GM08714 (cell line): ENCODE measurements around the gene ST14.

Experiments
- H3K4me3 ChIP-seq: fragments of 200-500 bp; sonication (Bioruptor generic); 2 replicates; pipeline ENCODE4 v1.5.1; 2014; ENCODE audit warnings: mild to moderate bottlenecking, low read length, inconsistent platforms
- ZNF274 ChIP-seq: IDR thresholded peaks from 2 replicates; pipeline ENCODE4 v1.6.1; 2012; ENCODE audit warnings: mild to moderate bottlenecking, low read depth, low read length

The ST14 gene

GRCh38 chr11:130197386-130198035 lies 37.9 kb downstream of the ST14 start:
- H3K4me3 ChIP-seq: no peak overlapping the region
- no peak for TF ChIP-seq ZNF274

- H3K4me3 ChIP-seq: no peak overlapping the region
- TF ChIP-seq ZNF274: no peak
These were observed 38.7 kb downstream of the ST14 start for GRCh38 chr11:130198292-130198691.

DNA sequence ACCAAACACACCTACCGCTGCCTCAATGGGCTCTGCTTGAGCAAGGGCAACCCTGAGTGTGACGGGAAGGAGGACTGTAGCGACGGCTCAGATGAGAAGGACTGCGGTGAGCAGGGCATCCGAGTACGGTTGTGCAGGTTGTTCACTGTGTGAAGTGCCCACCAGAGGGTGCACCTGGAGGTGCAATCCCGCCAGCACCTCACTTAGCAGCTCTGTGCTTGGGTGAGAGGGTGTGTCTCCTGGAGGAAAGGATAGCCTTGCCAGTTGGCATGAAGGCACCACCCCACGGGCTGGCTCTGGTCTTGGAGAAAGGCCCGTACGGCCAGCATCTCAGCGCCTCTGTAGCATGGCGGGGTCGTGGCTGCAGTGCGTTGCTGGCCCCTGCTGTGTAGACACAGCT lies 39.4 kb downstream of the ST14 start:
- no peak for TF ChIP-seq ZNF274
- no peak overlapping the region for H3K4me3 ChIP-seq

DNA sequence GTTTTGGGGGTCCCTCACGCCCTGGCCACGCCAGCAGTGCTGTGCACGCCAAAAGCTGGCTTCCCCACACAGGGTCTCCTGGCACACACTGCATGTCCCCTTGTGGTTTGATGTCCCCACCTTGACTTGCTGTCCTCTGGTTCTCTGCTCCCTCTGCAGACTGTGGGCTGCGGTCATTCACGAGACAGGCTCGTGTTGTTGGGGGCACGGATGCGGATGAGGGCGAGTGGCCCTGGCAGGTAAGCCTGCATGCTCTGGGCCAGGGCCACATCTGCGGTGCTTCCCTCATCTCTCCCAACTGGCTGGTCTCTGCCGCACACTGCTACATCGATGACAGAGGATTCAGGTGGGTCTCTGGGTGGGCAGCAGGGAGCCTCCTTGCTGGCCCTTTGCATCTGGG lies 40.2 kb downstream of the ST14 start:
- H3K4me3 ChIP-seq: no peak overlapping the region
- TF ChIP-seq ZNF274: no peak

DNA sequence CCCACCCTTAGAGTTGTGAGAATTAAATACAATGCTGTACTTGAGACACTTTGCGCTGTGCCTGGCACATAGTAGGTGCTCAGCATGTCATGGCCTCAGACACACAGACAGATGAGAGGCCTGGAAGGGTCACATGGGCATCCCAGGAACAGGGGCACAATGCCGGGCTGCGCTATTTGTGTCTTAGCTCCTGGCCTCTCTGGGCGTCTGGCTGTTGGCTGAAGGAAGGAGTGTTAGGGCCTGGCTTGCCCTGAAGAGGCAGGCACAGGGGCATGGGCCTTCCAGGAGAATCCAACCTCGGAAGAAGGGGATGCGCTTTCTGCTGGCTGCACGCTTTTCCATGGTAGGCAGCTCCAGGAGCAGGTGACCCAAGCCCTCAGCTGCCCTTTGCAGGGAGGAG lies 41.4 kb downstream of the ST14 start:
- no peak for TF ChIP-seq ZNF274
- no peak overlapping the region for H3K4me3 ChIP-seq

GRCh38 chr11:130202009-130202817 lies 42.6 kb downstream of the ST14 start:
- no peak overlapping the region for H3K4me3 ChIP-seq
- no peak for TF ChIP-seq ZNF274

- no peak overlapping the region for H3K4me3 ChIP-seq
- no peak for TF ChIP-seq ZNF274
These were observed 43.5 kb downstream of the ST14 start for GRCh38 chr11:130202818-130203689.

- H3K4me3 ChIP-seq: no peak overlapping the region
- TF ChIP-seq ZNF274: no peak
These were observed 44.5 kb downstream of the ST14 start for GRCh38 chr11:130203766-130204702.

- H3K4me3 ChIP-seq: no peak overlapping the region
These were observed 45.1 kb downstream of the ST14 start for GRCh38 chr11:130204703-130205095.

GRCh38 chr11:130206141-130206540 lies 46.6 kb downstream of the ST14 start:
- no peak overlapping the region for H3K4me3 ChIP-seq
- no peak for TF ChIP-seq ZNF274

More at GRCh38 chr11:130204703-130205095, 45.1 kb downstream of the ST14 start:
- no peak for TF ChIP-seq ZNF274

- H3K4me3 ChIP-seq: no peak overlapping the region
- no peak for TF ChIP-seq ZNF274
These were observed 48.9 kb downstream of the ST14 start for GRCh38 chr11:130208241-130209127.

DNA sequence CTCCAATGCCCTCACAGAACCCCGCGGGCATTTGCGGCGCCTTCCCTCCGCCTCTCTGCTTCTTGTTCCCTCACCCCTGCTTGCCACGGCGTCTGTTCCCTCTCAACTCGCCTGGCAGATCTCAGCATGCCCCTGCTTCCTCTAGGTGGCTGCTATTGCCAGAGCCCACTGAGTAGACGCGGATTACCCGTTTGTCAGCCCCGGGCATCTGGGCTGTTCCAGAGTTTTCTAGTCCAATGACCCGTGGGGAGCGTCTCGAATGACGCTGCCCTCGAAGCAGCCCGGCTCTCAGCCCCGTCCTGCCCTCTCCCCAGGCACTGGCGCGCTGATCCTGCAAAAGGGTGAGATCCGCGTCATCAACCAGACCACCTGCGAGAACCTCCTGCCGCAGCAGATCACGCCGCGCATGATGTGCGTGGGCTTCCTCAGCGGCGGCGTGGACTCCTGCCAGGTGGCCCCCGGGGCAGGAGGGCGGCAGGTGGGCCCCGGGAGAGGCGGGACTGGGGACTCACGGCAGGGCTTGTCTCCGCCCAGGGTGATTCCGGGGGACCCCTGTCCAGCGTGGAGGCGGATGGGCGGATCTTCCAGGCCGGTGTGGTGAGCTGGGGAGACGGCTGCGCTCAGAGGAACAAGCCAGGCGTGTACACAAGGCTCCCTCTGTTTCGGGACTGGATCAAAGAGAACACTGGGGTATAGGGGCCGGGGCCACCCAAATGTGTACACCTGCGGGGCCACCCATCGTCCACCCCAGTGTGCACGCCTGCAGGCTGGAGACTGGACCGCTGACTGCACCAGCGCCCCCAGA lies 49.7 kb downstream of the ST14 start:
- no peak for TF ChIP-seq ZNF274
- no peak overlapping the region for H3K4me3 ChIP-seq
